Mucosa of gallbladder (tissue), 1 donor: ENCODE measurements around the gene C2CD3. TPM values are rescaled to one million over a fixed set of nuclear protein-coding genes. Genes with fewer than 3 reads are reported as not detected.
A peak's percentile ranks its signal among the peaks of the same experiment; 100 is the strongest.

ENCODE experiments used
- DNase-seq: peaks from one replicate; pipeline ENCODE4 v3.0.0-alpha.2; 2020; ENCODE audit warnings: low spot score
- total RNA-seq: library from RNA; stranded (reverse); gene quantifications from one replicate; pipeline ENCODE4 v1.2.1, GENCODE V29; 2021
- donor health status: DM: no; HTN: no; CAD: no.

Gene C2CD3
- 24.8 TPM for total RNA-seq

- peak; percentile 99 for DNase-seq
Observed at GRCh38 chr11:74170694-74171629, at the start of gene C2CD3, which contains the start of gene PPME1. Gene C2CD3 (minus strand): TSS chr11:74171002. CDS start chr11:74170792, 210 bp downstream. Gene PPME1 (plus strand): TSS chr11:74171289. CDS start chr11:74171422, 133 bp downstream.

GRCh38 chr11:74220376-74220775, 49.6 kb upstream of the C2CD3 start:
- no peak for DNase-seq

GRCh38 chr11:74212533-74212932, 41.7 kb upstream of the C2CD3 start:
- no peak for DNase-seq

GRCh38 chr11:74208507-74208906, 37.7 kb upstream of the C2CD3 start:
- no peak for DNase-seq

- no peak for DNase-seq
Observed at GRCh38 chr11:74206746-74207145, 35.9 kb upstream of the C2CD3 start.

GRCh38 chr11:74205181-74205580, 34.4 kb upstream of the C2CD3 start:
- no peak for DNase-seq

GRCh38 chr11:74204701-74205100, 33.9 kb upstream of the C2CD3 start:
- no peak for DNase-seq

- no peak for DNase-seq
Observed at GRCh38 chr11:74203966-74204365, 33.2 kb upstream of the C2CD3 start.

GRCh38 chr11:74196781-74197486, 26.1 kb upstream of the C2CD3 start:
- DNase-seq, result no peak

- DNase-seq, result no peak
Observed at GRCh38 chr11:74195828-74196227, 25.0 kb upstream of the C2CD3 start.

- DNase-seq, result no peak
Observed at GRCh38 chr11:74185695-74186094, 14.9 kb upstream of the C2CD3 start.

- no peak for DNase-seq
Observed at GRCh38 chr11:74185285-74185684, 14.5 kb upstream of the C2CD3 start.

GRCh38 chr11:74182635-74183034, 11.8 kb upstream of the C2CD3 start:
- DNase-seq, result no peak

- no peak for DNase-seq
Observed at GRCh38 chr11:74179234-74180052, 8.6 kb upstream of the C2CD3 start.

GRCh38 chr11:74175920-74176319, 5.1 kb upstream of the C2CD3 start:
- no peak for DNase-seq

- DNase-seq, result no peak
Observed at GRCh38 chr11:74171997-74172396, 1.2 kb upstream of the C2CD3 start.

GRCh38 chr11:74171630-74171968, 797 bp upstream of the C2CD3 start:
- DNase-seq, result no peak

GRCh38 chr11:74169738-74170458, 904 bp downstream of the C2CD3 start:
- no peak for DNase-seq

GRCh38 chr11:74168838-74169237, 2.0 kb downstream of the C2CD3 start:
- DNase-seq, result no peak

GRCh38 chr11:74162681-74163467, 7.9 kb downstream of the C2CD3 start:
- DNase-seq, result no peak

- no peak for DNase-seq
Observed at GRCh38 chr11:74159642-74160041, 11.2 kb downstream of the C2CD3 start.
